ENCODE measurements around the gene UXT. TPM values are rescaled to one million over a fixed set of nuclear protein-coding genes. Genes with fewer than 3 reads are reported as not detected.

The UXT gene
- total and polyA plus RNA-seq, 9 of the 15 experiments (the other 6 are each of a cell fraction or from before 2014, with no cell fraction given), result 141 to 300 (median 204) TPM

DNA sequence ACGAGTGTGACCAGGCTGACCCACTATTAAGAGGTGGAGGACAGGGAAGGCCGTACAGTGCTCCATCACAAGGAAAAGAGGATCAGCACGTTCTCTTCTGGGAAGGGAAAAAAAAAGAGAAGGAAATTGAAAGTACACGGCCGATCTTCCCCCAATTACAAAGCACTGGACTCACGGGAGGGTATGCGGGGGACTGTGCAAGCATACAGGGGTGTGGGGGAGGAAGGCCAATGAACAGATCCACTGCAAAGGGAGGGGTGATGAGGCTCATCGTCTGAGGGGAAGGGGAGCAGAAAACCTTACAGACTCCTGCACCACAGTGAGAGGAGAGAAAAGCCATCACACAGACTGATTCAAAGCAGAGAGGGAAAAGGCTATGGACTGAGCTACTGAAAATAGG lies 9.7 kb downstream of the UXT start (continued):
- TF ChIP-seq, protein P1, sequence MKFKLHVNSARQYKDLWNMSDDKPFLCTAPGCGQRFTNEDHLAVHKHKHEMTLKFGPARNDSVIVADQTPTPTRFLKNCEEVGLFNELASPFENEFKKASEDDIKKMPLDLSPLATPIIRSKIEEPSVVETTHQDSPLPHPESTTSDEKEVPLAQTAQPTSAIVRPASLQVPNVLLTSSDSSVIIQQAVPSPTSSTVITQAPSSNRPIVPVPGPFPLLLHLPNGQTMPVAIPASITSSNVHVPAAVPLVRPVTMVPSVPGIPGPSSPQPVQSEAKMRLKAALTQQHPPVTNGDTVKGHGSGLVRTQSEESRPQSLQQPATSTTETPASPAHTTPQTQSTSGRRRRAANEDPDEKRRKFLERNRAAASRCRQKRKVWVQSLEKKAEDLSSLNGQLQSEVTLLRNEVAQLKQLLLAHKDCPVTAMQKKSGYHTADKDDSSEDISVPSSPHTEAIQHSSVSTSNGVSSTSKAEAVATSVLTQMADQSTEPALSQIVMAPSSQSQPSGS (CRISPR knock-in tag; IDR thresholded peaks at IDR 0.05), result no peak
- peak; percentile 57 for TF ChIP-seq EGR1 (conservative IDR thresholded peaks at IDR 0.05)
- TF ChIP-seq, protein P2, sequence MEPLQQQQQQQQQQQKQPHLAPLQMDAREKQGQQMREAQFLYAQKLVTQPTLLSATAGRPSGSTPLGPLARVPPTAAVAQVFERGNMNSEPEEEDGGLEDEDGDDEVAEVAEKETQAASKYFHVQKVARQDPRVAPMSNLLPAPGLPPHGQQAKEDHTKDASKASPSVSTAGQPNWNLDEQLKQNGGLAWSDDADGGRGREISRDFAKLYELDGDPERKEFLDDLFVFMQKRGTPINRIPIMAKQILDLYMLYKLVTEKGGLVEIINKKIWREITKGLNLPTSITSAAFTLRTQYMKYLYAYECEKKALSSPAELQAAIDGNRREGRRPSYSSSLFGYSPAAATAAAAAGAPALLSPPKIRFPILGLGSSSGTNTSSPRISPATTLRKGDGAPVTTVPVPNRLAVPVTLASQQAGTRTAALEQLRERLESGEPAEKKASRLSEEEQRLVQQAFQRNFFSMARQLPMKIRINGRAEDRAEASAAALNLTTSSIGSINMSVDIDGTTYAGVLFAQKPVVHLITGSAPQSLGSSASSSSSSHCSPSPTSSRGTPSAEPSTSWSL (CRISPR knock-in tag; IDR thresholded peaks at IDR 0.05; ENCODE audit: borderline replicate concordance), result no peak
- TF ChIP-seq TCFL5 (CRISPR knock-in tag; conservative IDR thresholded peaks at IDR 0.05), result no peak
- no peak for TF ChIP-seq GTF2A2 (tag; IDR thresholded peaks at IDR 0.05)

DNA sequence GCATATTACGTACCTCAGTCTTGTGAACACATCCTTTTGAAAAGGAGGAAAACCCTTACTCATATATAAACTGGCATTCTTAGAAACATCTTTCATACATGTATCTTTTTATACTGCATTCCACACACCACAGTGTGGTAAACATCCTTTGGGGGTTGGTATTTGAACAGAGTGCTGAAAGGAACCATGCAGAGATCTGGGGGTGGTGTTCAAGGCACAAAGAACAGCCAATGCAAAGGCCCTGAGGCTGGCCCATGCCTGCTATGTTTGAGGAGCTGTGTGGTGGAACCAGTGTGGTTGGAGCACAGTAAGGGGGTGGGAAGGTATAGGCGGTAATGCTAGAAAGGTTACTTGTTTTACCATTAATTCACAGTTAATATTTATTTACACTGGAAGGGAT lies 10.6 kb downstream of the UXT start:
- Histone ChIP-seq H3K79me2 (ENCODE audit: control insufficient read depth, insufficient read depth, low read length) (peaks cover 60% of the 10 kb centered on the region), H3K36me3 (ENCODE audit: control insufficient read depth, insufficient read depth, low read length) (peaks cover 70% of the 10 kb centered on the region; the same call in 2 of the 3 replicates), H3K4me3 (peak overlapping the region; percentile 85; the same call in 1 of the 2 replicates), H3K4me2 (ENCODE audit: insufficient read depth, low read length) (peak overlapping the region; percentile 93), H3K9me1 (ENCODE audit: control insufficient read depth, insufficient read depth, low read length) (peaks cover 5% of the 10 kb centered on the region), H3K27ac (ENCODE audit: extremely low read depth, low read depth, low read length) (no peak overlapping the region), H3K9me3 (replicated peaks; ENCODE audit: control insufficient read depth, insufficient read depth, low read depth, low read length) (no peaks in the 10 kb centered on the region), H4K20me1 (replicated peaks; ENCODE audit: control insufficient read depth, insufficient read depth, low read length) (no peaks in the 10 kb centered on the region), H3K9ac (ENCODE audit: insufficient read depth in 1 of 2, low read depth in 2 of 2, low read length in 2 of 2) (peak overlapping the region in 1 of 2 experiments; percentile 45; a peak in 1 of 4 replicates), H2AFZ (ENCODE audit: low read depth, low read length) (no peak overlapping the region), H3K27me3 (ENCODE audit: control insufficient read depth in 2 of 2, insufficient read depth in 2 of 2, low read length in 2 of 2) (no peaks in the 10 kb centered on the region), H3K4me1 (replicated peaks in 1 of 2; ENCODE audit: control insufficient read depth in 2 of 2, insufficient read depth in 2 of 2, low read length in 2 of 2) (peaks cover 21 to 29% of the 10 kb centered on the region in 2 experiments; a peak in 4 of 5 replicates)
- in situ Hi-C loops (cut with MboI), result no loop called here
- CTCF ChIA-PET (ENCODE audit: low intra/inter-chr PET ratio), result no interaction called here
- 60% methylated on average over 2 of the region's 2 CpGs for WGBS (ENCODE audit: insufficient coverage, low coverage, missing lambda C conversion rate)
- intact Hi-C loops (cut with micrococcal nuclease), result loop anchor here (5.0 kb wide), 1 partner anchor 86 kb away; the partner anchor contains the start of gene ARAF
- POLR2A ChIA-PET, result no interaction called here
- BruUV-seq (replicated peaks), result no TSS peak
- DNase-seq (ENCODE audit: extremely low read depth in 1 of 4, low spot score in 3 of 4) (no peak), ATAC-seq (no peak), FAIRE-seq (no peak)
- TF ChIP-seq ZNF79 (CRISPR knock-in tag; IDR thresholded peaks at IDR 0.05; ENCODE audit: low read depth), result no peak
- no peak for TF ChIP-seq NFE2 (IDR thresholded peaks at IDR 0.05; ENCODE audit: low read depth)
- no peak for TF ChIP-seq MAZ (CRISPR knock-in tag; conservative IDR thresholded peaks at IDR 0.05 in 1 of 2, IDR thresholded peaks at IDR 0.05 in 1 of 2)
- TF ChIP-seq, protein P3, sequence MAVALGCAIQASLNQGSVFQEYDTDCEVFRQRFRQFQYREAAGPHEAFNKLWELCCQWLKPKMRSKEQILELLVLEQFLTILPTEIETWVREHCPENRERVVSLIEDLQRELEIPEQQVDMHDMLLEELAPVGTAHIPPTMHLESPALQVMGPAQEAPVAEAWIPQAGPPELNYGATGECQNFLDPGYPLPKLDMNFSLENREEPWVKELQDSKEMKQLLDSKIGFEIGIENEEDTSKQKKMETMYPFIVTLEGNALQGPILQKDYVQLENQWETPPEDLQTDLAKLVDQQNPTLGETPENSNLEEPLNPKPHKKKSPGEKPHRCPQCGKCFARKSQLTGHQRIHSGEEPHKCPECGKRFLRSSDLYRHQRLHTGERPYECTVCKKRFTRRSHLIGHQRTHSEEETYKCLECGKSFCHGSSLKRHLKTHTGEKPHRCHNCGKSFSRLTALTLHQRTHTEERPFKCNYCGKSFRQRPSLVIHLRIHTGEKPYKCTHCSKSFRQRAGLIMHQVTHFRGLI (CRISPR knock-in tag; IDR thresholded peaks at IDR 0.05), result no peak
- no peak for TF ChIP-seq BRCA1 (IDR thresholded peaks at IDR 0.05)
- no peak for TF ChIP-seq BRCA1 (CRISPR knock-in tag; IDR thresholded peaks at IDR 0.05)
- no peak for TF ChIP-seq RBFOX2 (IDR thresholded peaks at IDR 0.05; ENCODE audit: low read depth, low read length)
- no peak for TF ChIP-seq HDAC6 (IDR thresholded peaks at IDR 0.05; ENCODE audit: low read depth, low read length)
- TF ChIP-seq, protein P4, sequence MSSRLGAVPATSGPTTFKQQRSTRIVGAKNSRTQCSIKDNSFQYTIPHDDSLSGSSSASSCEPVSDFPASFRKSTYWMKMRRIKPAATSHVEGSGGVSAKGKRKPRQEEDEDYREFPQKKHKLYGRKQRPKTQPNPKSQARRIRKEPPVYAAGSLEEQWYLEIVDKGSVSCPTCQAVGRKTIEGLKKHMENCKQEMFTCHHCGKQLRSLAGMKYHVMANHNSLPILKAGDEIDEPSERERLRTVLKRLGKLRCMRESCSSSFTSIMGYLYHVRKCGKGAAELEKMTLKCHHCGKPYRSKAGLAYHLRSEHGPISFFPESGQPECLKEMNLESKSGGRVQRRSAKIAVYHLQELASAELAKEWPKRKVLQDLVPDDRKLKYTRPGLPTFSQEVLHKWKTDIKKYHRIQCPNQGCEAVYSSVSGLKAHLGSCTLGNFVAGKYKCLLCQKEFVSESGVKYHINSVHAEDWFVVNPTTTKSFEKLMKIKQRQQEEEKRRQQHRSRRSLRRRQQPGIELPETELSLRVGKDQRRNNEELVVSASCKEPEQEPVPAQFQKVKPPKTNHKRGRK (tag; IDR thresholded peaks at IDR 0.05), result no peak
- no peak for TF ChIP-seq POLR2H (tag; IDR thresholded peaks at IDR 0.05; ENCODE audit: low read depth)
- TF ChIP-seq LARP7 (IDR thresholded peaks at IDR 0.05), result no peak
- TF ChIP-seq SMARCB1 (IDR thresholded peaks at IDR 0.05; ENCODE audit: insufficient read length, low read depth), result no peak
